GM21576 (cell line): Measurements from ENCODE around the gene SLC1A2.

Source experiments
- ATAC-seq: cut with Tn5 transposase; IDR thresholded peaks from one replicate; pipeline ENCODE4 v1.9.1; 2021; ENCODE audit warnings: mild to moderate bottlenecking, moderate library complexity; ENCODE audit not compliant: unreplicated experiment

Gene SLC1A2

DNA sequence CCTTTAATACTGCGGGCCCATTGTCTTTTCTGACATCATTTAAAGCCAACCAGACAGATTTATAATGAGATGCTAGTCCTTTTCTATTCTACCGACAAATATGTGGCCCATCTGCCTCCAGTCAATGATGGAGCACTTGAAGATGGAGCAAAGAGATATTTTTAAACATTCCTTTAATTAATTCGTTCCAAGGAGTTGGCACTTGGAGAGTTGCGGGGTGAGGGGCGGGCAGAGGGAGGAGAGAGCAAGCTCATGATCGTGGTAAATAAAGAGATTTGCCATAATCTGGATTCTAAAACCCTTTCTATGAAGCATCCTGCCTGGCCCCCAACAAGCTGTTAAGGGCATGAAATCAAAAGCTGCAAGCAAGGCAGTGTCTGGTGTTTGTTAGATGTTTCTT is 5.0 kb downstream of the SLC1A2 start:
- no peak for ATAC-seq

DNA sequence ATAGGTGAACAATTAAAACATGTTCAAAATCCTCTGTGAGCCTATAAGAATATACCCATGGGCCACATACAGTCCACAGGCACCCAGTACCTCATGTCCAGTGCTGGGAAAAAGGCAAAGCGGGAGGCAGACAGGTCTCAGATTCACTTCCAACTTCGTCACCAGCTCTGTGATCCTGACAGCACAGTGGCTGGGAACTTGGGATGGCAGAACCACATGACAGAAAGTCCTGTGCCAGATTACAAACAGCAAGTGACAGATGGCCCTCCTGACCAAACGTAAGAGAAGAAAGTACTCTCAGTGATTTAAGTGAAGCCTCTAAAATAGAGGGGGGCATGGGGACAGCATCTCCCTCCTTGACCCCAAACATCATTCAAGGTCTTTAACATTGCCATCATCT is 5.8 kb downstream of the SLC1A2 start:
- no peak for ATAC-seq

DNA sequence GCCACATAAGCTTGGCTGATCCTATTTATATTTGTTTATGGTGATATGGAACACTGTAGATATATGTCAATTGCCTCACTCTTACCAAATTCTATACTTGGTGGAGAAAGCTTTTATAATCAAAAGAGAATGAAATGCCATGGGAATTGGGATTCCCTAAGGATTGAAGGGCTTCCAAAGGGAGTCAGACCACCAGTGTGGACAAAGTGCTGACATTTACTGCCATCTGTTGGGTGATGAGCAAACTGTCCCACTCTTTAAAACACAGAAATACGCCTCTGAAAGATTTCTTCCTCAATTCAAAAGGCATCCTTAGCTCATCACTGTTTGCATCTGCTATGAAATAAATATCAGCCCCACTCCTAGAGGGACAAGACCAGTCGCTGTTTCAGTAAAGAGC is 7.1 kb downstream of the SLC1A2 start:
- no peak for ATAC-seq

DNA sequence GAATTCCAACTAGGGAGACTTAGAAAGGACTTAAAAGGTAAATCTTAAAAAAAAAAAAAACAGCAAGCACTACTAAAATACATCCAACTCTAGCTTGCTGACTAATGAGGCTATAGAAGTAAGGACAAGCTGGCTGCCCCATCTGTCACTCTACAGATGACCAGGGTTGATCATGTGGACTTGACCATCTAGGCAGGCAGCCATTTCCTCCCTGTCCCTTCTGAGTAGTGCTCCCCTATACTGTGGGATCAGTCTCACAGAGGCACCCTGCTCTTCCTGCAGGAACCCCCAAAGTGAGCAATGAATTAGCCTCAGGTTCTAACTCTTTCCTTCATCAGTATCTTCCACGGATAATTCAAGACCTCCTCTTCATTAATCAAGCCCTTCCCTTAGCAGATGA is 12.3 kb downstream of the SLC1A2 start:
- ATAC-seq: no peak

GRCh38 chr11:35404388-35404775 is 15.0 kb downstream of the SLC1A2 start:
- no peak for ATAC-seq

- no peak for ATAC-seq
Measured at GRCh38 chr11:35403765-35404387, 15.5 kb downstream of the SLC1A2 start.

DNA sequence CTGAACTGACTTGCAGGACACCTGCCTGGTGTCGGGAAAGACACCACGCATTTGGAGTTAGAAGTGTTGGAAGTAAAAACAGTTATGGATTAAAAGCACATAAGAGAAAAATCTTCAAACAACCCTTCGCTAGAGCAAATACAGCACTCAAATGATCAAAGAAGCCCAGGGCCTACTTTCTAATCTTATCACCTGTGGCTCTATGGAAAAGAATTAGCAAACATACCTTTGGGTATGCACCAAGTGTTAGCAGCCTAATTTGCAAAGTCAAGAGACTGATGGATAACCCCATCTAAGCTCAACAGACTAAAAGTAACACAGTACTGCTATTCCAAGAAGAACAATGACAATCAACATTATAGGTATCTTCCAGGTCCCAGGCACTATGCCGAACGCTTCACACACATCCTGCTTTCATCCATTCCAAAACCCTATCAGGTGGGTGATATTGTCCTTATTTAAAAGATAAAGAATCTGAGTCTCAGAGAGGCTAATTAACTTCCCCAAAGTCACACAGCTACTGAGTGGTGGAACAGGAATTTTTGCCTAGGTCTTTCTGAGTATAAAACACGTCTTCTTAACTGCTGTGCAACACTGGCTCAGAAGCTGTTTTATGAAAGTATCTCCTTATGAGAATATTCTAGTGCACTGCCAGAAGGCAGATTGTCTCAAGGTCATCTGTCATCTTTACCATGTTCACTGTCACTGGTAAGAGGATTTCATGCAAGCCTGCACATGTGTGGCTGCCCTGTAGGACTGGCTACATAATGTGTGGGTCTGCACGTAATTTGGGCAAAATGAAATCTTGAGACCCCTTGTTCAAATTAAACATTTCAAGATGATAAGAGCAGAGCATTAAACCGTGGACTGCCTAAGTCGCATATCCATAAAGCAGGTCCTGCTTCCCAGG is 16.4 kb downstream of the SLC1A2 start:
- ATAC-seq: no peak

DNA sequence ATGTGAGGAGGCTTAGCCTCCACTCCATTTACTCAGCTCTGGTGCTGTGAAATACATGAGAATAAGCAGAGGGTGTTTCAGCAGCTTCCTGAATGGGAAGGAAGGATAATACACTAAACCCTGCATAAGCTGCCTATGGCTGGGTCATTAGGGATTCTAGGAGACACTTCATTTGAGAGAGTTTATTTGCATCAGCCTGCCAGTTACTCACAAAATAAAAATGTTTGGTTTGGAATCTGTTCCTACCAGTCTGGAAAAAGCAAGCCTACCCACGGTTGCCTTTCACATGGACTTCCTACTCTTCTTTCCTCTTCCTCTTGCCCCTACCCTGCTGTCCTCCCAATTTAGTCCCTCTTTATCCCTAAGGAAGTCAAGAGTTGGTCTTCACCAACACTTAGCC is 20.5 kb downstream of the SLC1A2 start:
- ATAC-seq: no peak

GRCh38 chr11:35394941-35395340 is 24.4 kb downstream of the SLC1A2 start:
- ATAC-seq: no peak

GRCh38 chr11:35393098-35393497 is 26.3 kb downstream of the SLC1A2 start:
- no peak for ATAC-seq

DNA sequence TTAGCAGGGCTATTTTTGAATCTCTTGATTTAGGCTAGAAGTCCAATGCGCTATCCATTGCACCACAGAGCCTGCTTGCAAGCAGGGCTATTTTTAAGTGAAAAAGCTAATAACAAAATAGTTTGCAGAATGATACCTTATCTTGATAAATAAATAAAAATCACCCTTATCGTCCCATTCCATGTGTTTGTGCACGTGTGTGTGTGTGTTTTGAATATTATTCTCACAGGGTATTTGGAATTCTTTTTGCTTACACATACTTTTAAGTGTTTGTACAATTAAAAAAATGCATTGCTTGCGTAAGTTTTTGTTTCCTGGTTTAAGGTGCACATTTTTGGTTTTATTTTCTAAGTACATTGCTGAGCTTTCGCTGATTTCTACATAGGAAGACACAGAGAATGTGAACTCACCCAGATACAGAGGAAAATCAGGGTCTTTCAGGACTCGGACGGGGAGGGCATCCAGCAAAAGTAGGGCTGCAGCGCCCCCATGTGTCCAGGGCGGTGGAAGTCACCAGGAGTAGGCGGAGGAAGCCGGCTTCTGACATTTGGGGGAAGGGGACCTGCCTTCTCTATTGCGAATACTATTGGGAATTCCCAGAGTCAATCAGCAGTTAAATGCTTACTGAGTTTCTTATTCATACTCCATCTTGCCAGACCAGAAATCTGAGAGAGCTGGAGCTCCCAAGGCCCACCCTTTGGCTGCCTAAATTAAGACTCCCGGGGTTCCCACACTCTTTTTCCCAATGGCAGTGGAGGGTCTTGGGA is 27.3 kb downstream of the SLC1A2 start:
- ATAC-seq: peak; percentile 45

DNA sequence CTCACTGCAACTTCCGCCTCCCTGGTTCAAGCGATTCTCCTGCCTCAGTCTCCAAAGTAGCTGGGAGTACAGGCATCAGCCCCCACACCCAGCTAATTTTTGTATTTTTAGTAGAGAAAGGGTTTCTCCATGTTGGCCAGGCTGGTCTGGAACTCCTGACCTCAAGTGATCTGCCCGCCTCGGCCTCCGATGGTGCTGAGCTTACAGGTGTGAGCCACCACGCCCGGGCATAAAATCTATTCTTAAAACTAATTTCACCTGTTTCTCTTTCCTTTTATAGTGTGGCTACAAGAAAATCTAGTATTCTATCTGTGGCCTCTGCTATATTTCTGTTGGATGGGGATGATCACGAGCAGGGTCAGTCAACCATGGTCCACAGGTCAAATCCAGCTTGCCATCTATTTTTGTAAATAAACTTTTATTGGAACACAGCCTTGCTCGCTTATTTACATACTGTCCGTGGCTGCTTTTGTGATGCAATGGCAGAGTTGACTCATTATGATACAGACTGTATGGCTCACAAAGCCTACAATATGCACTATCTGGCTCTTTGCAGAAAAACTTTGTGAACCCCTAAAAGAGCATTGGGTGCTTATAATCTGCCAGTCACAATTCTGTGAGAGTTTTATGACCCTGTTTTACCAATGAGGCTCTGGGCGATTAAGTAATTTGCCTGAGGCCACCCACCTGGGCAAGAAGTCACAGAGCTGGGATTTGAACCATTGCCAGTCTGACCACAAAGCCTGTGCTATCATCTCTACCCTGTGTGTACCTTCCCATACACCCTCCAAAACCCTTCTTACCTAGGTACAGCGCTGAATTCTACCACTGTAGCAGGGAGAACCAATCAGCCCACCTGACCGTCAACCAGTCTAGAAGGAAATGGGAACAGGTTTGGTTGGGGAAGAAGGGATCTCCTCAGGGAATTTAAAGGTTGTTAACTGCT is 28.3 kb downstream of the SLC1A2 start:
- ATAC-seq: peak; percentile 83

GRCh38 chr11:35389897-35390465 is 29.4 kb downstream of the SLC1A2 start:
- no peak for ATAC-seq

- ATAC-seq: no peak
Measured at GRCh38 chr11:35389112-35389511, 30.2 kb downstream of the SLC1A2 start.

DNA sequence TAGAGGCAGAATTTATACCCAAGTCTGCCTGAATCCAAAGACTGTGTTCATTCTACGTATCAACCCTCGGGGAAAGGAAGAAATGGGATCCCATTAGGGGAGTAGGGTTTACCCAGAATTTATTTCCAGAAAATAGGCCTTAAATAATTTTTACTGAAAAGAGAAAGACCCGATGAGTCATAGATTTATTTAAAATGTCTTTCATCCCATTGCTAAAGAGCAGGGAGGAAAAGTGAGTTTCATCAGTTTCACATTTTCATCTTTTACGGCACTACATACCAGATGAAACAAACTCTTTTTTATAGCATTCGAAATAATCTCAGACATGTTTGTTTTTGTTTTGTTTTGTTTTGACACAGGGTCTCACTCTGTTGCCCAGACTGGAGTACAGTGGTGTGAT is 31.3 kb downstream of the SLC1A2 start:
- no peak for ATAC-seq

DNA sequence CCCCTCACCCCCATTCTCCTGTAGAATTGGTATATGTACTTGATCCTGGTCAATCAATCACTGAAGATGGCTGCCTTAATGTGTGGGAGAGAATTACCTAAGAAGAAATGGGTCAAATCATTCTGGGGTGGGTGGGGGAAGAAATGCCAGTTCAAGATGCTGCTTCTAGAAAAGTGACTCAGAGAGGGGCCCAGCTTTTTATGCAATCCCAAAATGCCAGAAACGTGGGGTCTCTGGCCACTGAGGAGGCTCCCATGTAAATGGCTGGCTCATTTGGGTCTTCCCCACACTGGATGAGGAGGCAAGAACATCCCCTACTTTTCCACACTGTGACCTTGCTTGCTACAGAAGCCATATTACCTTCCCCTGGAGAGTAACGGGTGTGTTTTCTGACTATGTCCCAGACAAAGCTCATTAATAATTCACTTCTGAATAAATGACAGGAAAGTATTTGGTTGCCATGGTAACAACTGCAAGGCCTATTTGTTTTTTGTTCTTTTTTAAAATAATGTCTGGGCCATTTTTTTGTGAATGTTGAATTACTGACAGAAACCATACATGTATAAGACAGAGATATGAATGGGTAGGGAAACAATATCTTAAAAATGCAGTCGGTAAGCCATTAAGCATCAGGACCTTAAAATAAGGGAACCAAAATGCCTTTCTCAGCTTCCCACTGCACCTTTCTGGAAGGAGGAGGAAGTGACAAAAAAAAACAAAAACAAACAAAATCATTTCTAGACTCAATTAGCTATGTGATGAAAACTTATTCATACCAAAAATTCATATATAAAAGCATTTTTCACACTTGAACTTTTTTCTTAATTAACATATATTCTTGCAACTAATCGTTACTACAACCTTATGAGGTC is 32.0 kb downstream of the SLC1A2 start:
- ATAC-seq: no peak

GRCh38 chr11:35383953-35384352 is 35.4 kb downstream of the SLC1A2 start:
- ATAC-seq: no peak

- no peak for ATAC-seq
Measured at GRCh38 chr11:35381709-35382322, 37.5 kb downstream of the SLC1A2 start.

DNA sequence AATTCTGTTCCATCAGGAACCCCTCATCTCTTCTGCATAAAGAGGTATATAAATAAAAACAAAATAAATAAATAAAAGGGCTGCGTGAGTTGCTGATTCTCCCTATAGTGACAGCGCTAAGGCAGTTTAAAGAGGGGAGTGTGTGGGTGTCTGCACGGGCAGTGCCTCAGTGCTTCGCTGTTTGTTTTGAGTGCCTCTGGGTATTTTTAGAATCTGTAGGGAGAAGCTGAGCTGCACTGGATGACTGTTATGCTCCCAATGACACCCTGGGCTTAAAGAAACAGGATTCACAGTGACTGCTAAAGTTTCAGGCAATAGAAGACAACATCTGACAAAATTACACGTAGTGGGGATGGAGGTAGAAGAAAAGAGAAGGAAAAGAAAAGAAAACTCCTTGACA is 38.8 kb downstream of the SLC1A2 start:
- no peak for ATAC-seq
